GM23338 (cell line): ENCODE data around the gene SNX17. TPM values are rescaled to one million over a fixed set of nuclear protein-coding genes. Genes with fewer than 3 reads are reported as not detected.

Source experiments
- ATAC-seq: fragments of 200-7000 bp; cut with Tn5 transposase; 3 replicates; pipeline ENCODE4 v1.9.1; 2020
- DNase-seq: peaks from one replicate; pipeline ENCODE4 v3.0.0-alpha.2; 2015; ENCODE audit warnings: low spot score
- H2AFZ ChIP-seq: fragments of 200-600 bp; sonication (generic); 2 replicates; pipeline ENCODE4 v1.8.0; 2016; ENCODE audit warnings: antibody characterized with exemption, mild to moderate bottlenecking, moderate library complexity
- H3F3A ChIP-seq: fragments of 200-600 bp; sonication (generic); replicated peaks from 2 replicates; pipeline ENCODE4 v1.8.0; 2017; ENCODE audit warnings: antibody characterized with exemption, mixed run types, low read depth
- H3K27ac ChIP-seq: fragments of 200-600 bp; sonication (generic); 2 replicates; pipeline ENCODE4 v1.6.1; 2016; ENCODE audit warnings: low read depth
- H3K27me3 ChIP-seq: fragments of 200-600 bp; sonication (generic); 2 replicates; pipeline ENCODE4 v1.8.0; 2016; ENCODE audit warnings: mild to moderate bottlenecking, mixed run types, moderate library complexity; ENCODE audit not compliant: insufficient read depth
- H3K36me3 ChIP-seq: fragments of 200-600 bp; sonication (generic); 2 replicates; pipeline ENCODE4 v1.8.0; 2016; ENCODE audit warnings: mild to moderate bottlenecking; ENCODE audit not compliant: insufficient read depth
- H3K4me1 ChIP-seq: fragments of 200-600 bp; sonication (generic); 2 replicates; pipeline ENCODE4 v1.8.0; 2016; ENCODE audit warnings: mild to moderate bottlenecking, moderate library complexity; ENCODE audit not compliant: insufficient read depth
- H3K4me2 ChIP-seq: fragments of 200-600 bp; sonication (generic); 2 replicates; pipeline ENCODE4 v1.7.1; 2017; ENCODE audit warnings: mixed run types
- H3K4me3 ChIP-seq: fragments of 200-600 bp; sonication (generic); 2 replicates; pipeline ENCODE4 v1.6.1; 2016; ENCODE audit warnings: mixed run types
- H3K79me2 ChIP-seq: fragments of 200-600 bp; sonication (generic); replicated peaks from 2 replicates; pipeline ENCODE4 v1.8.0; 2017; ENCODE audit warnings: mild to moderate bottlenecking; ENCODE audit not compliant: insufficient read depth
- H3K9me2 ChIP-seq: fragments of 200-600 bp; sonication (generic); 2 replicates; pipeline ENCODE4 v1.8.0; 2017; ENCODE audit not compliant: insufficient read depth
- H4K20me1 ChIP-seq: fragments of 200-600 bp; sonication (generic); replicated peaks from 2 replicates; pipeline ENCODE4 v1.8.0; 2017; ENCODE audit warnings: mild to moderate bottlenecking; ENCODE audit not compliant: insufficient read depth
- H3K27ac Mint-ChIP-seq: 2 replicates; pipeline ENCODE4 v1.8.0; 2020; ENCODE audit warnings: inconsistent platforms, mild to moderate bottlenecking, moderate library complexity, mixed read lengths
- H3K27me3 Mint-ChIP-seq: 3 replicates; pipeline ENCODE4 v1.8.0; 2022; ENCODE audit warnings: low read depth, mild to moderate bottlenecking, moderate library complexity, mixed read lengths, inconsistent platforms; ENCODE audit not compliant: insufficient read depth, poor library complexity
- H3K36me3 Mint-ChIP-seq: 3 replicates; pipeline ENCODE4 v1.8.0; 2021; ENCODE audit warnings: low read depth, mild to moderate bottlenecking, inconsistent platforms, moderate library complexity, mixed read lengths
- H3K4me1 Mint-ChIP-seq: 3 replicates; pipeline ENCODE4 v1.8.0; 2020; ENCODE audit warnings: mild to moderate bottlenecking, inconsistent platforms, mixed read lengths
- H3K4me3 Mint-ChIP-seq: 3 replicates; pipeline ENCODE4 v1.8.0; 2021; ENCODE audit warnings: moderate library complexity, mild to moderate bottlenecking, inconsistent platforms, mixed read lengths
- H3K9me3 Mint-ChIP-seq: 3 replicates; pipeline ENCODE4 v1.8.0; 2020; ENCODE audit warnings: moderate library complexity, mild to moderate bottlenecking, inconsistent platforms, mixed read lengths
- CREB1 ChIP-seq: fragments of 250-450 bp; sonication (Bioruptor Pico); IDR thresholded peaks from 2 replicates; pipeline ENCODE4 v1.5.0; 2020; ENCODE audit warnings: low read depth, mild to moderate bottlenecking, moderate library complexity
- EZH2 ChIP-seq: fragments of 200-600 bp; sonication (generic); IDR thresholded peaks from one replicate; pipeline ENCODE4 v1.8.0; 2017; ENCODE audit warnings: antibody characterized with exemption, mild to moderate bottlenecking, low read depth; ENCODE audit not compliant: unreplicated experiment
- JUNB ChIP-seq: IDR thresholded peaks from one replicate; pipeline ENCODE4 v1.6.1; 2016; ENCODE audit warnings: antibody characterized with exemption; ENCODE audit not compliant: unreplicated experiment
- NANOG ChIP-seq: IDR thresholded peaks from 2 replicates; pipeline ENCODE4 v1.6.1; 2016; ENCODE audit warnings: antibody characterized with exemption, borderline replicate concordance
- POLR2AphosphoS5 ChIP-seq: IDR thresholded peaks from 2 replicates; pipeline ENCODE4 v1.6.1; 2016; ENCODE audit warnings: antibody characterized with exemption, low read depth
- STAT1 ChIP-seq: IDR thresholded peaks from one replicate; pipeline ENCODE4 v1.6.1; 2016; ENCODE audit warnings: antibody characterized with exemption; ENCODE audit not compliant: unreplicated experiment
- polyA plus RNA-seq: library from polyadenylated mRNA; unstranded; fragments of >200 nt; fragmentation: Nextera tagmentation; extraction: Ambion mirVana; gene quantifications from 2 replicates; pipeline ENCODE4 v1.2.1, GENCODE V29; 2016
- total RNA-seq: library from RNA; depleted of rRNA; stranded (reverse); fragments of >200 nt; shearing (Covaris generic); gene quantifications from 2 replicates; pipeline ENCODE4 v1.2.3, GENCODE V29; 2014
- TF ChIP-seq, protein P1 (sequence below), 2 experiments: fragments of 200-600 bp in 1 of 2; sonication (generic) in 1 of 2; conservative IDR thresholded peaks; 2 replicates each; pipeline versions ENCODE4 v1.5.1 to v1.6.1; 2016 to 2017; ENCODE audit warnings: antibody characterized with exemption in 2 of 2, low read depth in 2 of 2, mild to moderate bottlenecking in 2 of 2, moderate library complexity in 1 of 2
- TF ChIP-seq, protein P2 (sequence below): IDR thresholded peaks from 2 replicates; pipeline ENCODE4 v1.6.1; 2016; ENCODE audit warnings: antibody characterized with exemption
- TF ChIP-seq, protein P3 (sequence below): IDR thresholded peaks from one replicate; pipeline ENCODE4 v1.6.1; 2018; ENCODE audit warnings: antibody characterized with exemption; ENCODE audit not compliant: unreplicated experiment

SNX17 gene
- total and polyA plus RNA-seq, 2 experiments from 2014 or later, result 34.0 to 58.0 TPM

DNA sequence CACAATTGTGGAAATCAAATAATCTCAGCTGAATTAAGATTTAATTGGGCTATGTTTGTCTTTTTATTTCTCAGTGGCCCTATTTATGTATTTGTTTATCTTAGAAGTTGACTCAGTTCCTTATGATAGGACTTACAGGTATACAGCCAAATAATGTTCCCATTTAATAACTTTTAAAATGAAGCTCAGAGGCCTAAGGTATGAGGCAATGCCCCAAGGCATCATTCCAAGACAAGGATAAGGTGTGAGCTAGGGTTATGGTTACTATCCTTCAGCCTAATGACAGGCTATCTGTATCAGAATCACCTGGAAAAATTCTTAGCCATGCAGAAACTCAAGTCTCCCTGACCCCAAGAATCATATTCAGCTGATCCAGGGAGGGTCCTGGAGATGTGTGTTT is 50.6 kb downstream of the SNX17 start:
- no peak overlapping the region for H3K4me3 ChIP-seq
- no peaks in the 10 kb centered on the region for H3K4me1 ChIP-seq
- H3K4me2 ChIP-seq, result no peak overlapping the region
- TF ChIP-seq NANOG, result no peak
- TF ChIP-seq STAT1, result no peak
- TF ChIP-seq, protein P1, sequence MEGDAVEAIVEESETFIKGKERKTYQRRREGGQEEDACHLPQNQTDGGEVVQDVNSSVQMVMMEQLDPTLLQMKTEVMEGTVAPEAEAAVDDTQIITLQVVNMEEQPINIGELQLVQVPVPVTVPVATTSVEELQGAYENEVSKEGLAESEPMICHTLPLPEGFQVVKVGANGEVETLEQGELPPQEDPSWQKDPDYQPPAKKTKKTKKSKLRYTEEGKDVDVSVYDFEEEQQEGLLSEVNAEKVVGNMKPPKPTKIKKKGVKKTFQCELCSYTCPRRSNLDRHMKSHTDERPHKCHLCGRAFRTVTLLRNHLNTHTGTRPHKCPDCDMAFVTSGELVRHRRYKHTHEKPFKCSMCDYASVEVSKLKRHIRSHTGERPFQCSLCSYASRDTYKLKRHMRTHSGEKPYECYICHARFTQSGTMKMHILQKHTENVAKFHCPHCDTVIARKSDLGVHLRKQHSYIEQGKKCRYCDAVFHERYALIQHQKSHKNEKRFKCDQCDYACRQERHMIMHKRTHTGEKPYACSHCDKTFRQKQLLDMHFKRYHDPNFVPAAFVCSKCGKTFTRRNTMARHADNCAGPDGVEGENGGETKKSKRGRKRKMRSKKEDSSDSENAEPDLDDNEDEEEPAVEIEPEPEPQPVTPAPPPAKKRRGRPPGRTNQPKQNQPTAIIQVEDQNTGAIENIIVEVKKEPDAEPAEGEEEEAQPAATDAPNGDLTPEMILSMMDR (conservative IDR thresholded peaks at IDR 0.05; ENCODE audit: low read depth in 2 of 2), result no peak
- TF ChIP-seq, protein P2, sequence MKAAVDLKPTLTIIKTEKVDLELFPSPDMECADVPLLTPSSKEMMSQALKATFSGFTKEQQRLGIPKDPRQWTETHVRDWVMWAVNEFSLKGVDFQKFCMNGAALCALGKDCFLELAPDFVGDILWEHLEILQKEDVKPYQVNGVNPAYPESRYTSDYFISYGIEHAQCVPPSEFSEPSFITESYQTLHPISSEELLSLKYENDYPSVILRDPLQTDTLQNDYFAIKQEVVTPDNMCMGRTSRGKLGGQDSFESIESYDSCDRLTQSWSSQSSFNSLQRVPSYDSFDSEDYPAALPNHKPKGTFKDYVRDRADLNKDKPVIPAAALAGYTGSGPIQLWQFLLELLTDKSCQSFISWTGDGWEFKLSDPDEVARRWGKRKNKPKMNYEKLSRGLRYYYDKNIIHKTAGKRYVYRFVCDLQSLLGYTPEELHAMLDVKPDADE, result no peak
- TF ChIP-seq POLR2AphosphoS5, result no peak
- no peak for TF ChIP-seq CREB1 (CRISPR knock-in tag)
- TF ChIP-seq, protein P3, sequence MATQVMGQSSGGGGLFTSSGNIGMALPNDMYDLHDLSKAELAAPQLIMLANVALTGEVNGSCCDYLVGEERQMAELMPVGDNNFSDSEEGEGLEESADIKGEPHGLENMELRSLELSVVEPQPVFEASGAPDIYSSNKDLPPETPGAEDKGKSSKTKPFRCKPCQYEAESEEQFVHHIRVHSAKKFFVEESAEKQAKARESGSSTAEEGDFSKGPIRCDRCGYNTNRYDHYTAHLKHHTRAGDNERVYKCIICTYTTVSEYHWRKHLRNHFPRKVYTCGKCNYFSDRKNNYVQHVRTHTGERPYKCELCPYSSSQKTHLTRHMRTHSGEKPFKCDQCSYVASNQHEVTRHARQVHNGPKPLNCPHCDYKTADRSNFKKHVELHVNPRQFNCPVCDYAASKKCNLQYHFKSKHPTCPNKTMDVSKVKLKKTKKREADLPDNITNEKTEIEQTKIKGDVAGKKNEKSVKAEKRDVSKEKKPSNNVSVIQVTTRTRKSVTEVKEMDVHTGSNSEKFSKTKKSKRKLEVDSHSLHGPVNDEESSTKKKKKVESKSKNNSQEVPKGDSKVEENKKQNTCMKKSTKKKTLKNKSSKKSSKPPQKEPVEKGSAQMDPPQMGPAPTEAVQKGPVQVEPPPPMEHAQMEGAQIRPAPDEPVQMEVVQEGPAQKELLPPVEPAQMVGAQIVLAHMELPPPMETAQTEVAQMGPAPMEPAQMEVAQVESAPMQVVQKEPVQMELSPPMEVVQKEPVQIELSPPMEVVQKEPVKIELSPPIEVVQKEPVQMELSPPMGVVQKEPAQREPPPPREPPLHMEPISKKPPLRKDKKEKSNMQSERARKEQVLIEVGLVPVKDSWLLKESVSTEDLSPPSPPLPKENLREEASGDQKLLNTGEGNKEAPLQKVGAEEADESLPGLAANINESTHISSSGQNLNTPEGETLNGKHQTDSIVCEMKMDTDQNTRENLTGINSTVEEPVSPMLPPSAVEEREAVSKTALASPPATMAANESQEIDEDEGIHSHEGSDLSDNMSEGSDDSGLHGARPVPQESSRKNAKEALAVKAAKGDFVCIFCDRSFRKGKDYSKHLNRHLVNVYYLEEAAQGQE, result no peak
- no peak for TF ChIP-seq EZH2
- no peaks in the 10 kb centered on the region for H3K9me3 Mint-ChIP-seq
- H3K36me3 ChIP-seq, result no peaks in the 10 kb centered on the region
- no peaks in the 10 kb centered on the region for H3F3A ChIP-seq
- no peaks in the 10 kb centered on the region for H3K4me1 Mint-ChIP-seq
- no peak overlapping the region for H3K27ac ChIP-seq
- no peaks in the 10 kb centered on the region for H3K27me3 ChIP-seq
- no peaks in the 10 kb centered on the region for H3K79me2 ChIP-seq
- no peaks in the 10 kb centered on the region for H3K36me3 Mint-ChIP-seq
- H3K9me2 ChIP-seq, result no peaks in the 10 kb centered on the region
- H4K20me1 ChIP-seq, result no peaks in the 10 kb centered on the region
- no peak overlapping the region for H3K4me3 Mint-ChIP-seq
- H3K27ac Mint-ChIP-seq, result no peak overlapping the region
- no peak overlapping the region for H2AFZ ChIP-seq
- ATAC-seq (no peak), DNase-seq (no peak)
- H3K27me3 Mint-ChIP-seq, result no peaks in the 10 kb centered on the region

DNA sequence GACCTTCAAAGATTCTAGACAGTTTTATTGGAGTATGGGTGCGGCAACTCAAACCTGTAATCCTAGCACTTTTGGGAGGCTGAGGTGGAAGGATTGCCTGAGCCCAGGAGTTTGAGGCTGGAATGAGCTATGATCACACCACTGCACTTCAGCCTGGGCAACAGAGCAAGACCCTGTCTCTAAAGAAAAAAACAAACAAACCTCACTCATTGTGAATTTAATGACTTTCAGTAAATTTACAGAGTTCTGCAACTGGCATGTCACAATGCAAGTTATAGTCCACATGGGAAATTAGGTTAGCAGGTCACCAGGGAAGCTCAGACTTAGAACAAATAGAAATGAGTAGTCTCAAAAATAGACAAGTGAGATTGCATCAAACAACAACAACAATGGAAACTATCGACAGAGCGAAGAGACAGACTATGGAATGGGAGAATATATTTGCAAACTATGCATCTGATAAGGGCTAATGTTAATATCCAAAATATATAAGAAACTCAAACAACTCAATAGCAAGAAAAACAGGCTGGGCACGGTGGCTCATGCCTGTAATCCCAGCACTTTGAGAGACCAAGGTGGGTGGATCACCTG is 51.3 kb downstream of the SNX17 start:
- H3K4me3 Mint-ChIP-seq, result no peak overlapping the region
- Histone ChIP-seq H3K27me3 (no peaks in the 10 kb centered on the region), H3K4me1 (no peaks in the 10 kb centered on the region), H3F3A (no peaks in the 10 kb centered on the region), H4K20me1 (no peaks in the 10 kb centered on the region), H2AFZ (no peak overlapping the region), H3K4me2 (no peak overlapping the region), H3K27ac (no peak overlapping the region), H3K4me3 (no peak overlapping the region), H3K9me2 (no peaks in the 10 kb centered on the region), H3K36me3 (no peaks in the 10 kb centered on the region), H3K79me2 (no peaks in the 10 kb centered on the region)
- H3K27me3 Mint-ChIP-seq, result no peaks in the 10 kb centered on the region
- no peak overlapping the region for H3K27ac Mint-ChIP-seq
- no peaks in the 10 kb centered on the region for H3K9me3 Mint-ChIP-seq
- H3K36me3 Mint-ChIP-seq, result no peaks in the 10 kb centered on the region
- DNase-seq, result no peak
- H3K4me1 Mint-ChIP-seq, result no peaks in the 10 kb centered on the region
- ATAC-seq, result no peak
- TF ChIP-seq, protein P1 (conservative IDR thresholded peaks at IDR 0.05; ENCODE audit: low read depth in 2 of 2), result no peak
- TF ChIP-seq JUNB (no peak), EZH2 (no peak)
